ENCODE data around the gene GRIN1.
A peak's percentile ranks its signal among the peaks of the same experiment; 100 is the strongest.

GRIN1 gene

DNA sequence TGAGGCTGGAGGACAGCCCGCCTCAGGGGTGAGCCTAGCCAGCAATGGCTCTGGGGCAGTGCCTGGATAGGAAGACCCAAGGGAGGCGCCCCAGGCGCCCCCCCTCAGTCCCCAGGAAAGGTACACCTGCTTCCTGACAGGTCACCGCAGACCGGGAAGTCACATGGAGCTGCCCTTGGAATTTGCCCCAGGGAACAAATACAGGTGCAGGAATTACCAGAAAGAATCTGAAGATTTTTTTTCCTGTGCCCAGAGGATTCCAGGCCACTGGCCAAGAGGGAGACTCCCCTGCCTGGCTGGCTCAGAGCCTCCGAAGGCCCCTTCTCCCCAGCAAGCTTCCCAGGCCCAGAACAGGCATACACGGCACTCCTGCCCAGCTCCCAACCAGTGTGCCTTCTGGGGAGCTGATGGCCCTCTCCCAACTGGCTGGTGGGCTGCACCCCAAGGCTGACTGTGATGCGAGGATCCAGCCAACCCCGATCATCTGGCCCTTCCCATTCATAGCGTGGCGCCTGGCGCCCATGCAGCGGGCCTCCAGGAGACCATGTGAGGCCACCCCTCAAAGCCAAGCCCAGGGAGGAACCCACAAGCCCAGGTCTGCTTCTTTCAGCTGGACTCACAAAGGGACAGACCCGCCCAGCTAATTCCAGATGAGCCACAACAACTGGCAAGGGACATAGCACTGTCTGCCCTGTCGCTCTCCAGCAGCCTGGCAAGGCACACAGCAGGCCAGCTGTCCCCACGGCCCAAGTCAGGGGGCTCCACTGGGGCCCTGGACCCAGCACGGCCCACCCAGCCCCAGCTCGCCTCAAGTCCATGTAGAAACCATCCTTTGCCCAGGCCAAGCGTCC, 59.3 kb downstream of the GRIN1 start:
- DNase-seq = no peak

DNA sequence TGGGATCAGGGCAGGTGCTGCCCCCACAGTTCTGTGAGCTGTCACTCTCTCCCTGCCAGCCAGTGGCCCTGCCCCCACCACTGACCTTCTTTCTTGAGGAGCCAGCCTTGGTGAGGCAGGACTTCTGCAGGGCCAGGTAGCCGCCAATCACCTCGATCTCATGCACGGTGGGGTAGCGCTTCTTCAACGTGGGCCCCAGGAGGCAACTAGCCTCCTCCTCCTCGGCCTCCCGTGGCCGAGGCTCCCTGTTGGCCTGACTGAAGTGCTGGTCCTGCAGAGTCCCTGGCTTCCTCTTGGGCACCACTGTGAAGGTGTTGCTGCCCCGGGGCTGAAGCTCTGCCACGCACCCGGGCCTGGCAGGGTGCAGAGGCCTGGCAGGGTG, 59.9 kb downstream of the GRIN1 start:
- no peak for DNase-seq

DNA sequence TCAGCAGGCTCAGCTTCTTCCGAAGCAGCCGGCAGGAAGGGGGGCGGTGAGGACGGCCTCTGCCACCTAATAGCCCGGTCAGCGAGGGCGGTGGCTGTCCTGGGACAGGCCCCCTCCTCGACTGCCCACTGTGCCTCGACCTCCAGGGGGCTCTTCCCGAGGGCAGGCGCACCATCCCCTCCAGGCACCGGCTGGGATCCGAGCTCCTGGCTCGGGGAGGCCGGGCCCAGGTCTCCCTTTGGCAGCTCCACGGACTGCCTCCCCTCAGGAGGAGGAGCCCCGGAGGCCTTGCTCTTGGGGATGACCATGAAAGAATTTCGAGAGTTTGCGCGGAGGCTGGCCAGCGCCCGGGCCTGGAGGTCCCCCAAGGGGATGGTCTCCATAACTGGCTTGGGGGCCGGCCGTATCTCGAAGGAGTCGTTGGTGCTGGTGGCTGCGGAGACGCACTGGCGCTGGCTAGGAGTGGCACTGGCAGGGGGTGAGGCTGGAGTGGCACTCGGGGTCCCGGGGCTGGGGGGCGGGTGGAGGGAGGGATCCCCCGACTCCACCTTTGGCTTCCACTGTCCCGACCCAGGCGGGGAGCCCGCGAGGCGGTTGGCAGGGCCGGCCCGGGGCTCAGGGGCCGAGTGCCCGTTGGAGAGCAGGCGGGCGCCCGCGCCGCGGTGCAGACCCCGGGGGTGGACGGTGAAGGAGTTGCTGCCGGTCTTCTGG, 60.6 kb downstream of the GRIN1 start:
- DNase-seq = no peak

DNA sequence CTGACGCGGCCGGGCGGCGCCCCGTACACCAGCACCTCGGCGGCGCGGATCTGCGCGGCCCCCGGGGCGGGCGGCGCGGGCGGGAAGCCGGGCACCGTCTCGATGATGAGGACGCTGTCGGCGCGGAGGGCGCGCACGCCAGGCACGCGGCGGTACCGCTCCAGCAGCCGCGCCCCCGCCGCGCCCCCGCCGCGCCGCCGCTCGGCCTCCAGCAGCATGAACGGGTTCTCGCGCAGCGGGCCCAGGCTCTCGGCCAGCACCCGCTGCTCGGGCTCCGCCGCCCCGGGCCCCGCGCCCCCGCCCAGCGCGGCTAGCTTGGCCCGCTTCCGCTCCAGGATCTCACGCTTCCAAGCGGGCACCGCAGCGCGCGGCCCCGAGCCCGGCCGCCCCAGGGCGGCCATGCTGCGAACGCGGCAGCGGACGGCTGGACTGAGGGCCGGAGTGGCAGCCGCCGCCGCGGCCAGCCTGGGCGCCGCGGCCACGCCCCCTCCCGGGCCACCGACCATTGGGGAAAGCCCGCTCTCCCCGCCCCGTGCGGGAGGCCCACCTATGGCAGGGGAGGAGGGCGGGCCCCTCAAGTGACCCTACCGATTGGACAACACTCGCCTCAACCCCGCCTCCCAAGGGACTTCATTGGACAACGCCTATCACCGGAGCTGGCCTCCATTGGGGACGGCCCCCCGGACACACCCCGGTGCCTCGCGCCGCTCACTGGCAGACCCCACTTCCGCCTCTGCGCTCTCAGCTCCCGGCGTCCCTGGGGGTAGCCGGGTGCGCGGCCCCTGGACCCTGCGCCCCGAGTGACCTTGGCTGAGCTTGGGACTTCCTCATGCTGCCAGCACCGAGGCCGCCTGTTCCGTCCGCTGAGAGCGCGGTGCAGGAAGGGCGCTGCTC, 61.6 kb downstream of the GRIN1 start, which contains the start of gene TPRN:
Gene TPRN, minus strand, starts transcription at position 431 of the 894 bp plus-strand sequence. Its CDS starts 30 bp downstream, at position 401.
- peak; percentile 100 for DNase-seq

DNA sequence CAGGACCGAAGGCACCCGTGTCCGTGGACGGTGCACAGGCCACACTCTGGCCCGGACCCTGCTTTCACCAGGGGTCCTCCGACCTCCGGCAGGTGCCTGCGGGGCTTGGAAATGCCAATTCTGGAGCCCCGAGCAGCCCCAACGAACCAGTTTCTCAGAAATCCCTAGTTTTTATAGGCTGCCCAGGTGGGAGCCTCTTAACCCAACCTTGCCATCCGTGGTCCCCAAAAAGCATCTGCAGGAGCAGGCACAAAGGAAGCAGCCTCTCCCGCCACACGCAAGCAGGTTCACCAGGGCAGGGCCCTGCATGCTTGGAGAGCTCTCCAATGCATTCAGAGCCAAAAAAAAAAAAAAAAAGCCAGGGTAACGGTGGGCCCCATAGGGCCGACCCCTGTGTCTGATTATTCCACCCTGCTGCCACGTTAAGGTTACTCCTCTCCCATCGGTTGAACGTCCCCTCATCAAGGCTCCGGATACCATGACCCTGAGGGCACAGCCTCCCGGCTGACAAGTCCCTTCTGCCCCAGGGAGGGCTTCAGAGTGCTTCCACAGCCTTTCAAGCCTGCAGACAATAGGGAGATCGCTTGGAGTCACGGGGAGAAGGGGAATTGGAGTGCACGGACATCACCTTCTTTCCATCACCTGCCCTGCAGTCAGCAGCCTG, 62.4 kb downstream of the GRIN1 start:
- no peak for DNase-seq

DNA sequence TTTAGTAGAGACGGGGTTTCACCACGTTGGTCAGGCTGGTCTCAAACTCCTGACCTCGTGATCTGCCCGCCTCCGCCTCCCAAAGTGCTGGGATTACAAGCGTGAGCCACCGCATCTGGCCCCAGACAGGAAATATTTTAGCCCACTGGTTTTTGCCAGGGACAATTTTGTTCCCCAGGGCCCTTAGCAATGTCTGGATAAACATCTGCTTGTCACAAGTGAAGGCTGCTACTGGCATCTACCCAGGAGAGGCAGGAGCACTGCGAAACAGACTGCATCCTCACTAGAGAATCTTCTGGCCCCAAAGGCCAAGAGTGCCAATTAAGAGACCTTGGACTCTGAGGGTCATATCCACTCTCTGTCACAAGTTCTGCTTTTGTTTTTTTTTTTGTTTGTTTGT, 64.0 kb downstream of the GRIN1 start:
- DNase-seq = no peak

DNA sequence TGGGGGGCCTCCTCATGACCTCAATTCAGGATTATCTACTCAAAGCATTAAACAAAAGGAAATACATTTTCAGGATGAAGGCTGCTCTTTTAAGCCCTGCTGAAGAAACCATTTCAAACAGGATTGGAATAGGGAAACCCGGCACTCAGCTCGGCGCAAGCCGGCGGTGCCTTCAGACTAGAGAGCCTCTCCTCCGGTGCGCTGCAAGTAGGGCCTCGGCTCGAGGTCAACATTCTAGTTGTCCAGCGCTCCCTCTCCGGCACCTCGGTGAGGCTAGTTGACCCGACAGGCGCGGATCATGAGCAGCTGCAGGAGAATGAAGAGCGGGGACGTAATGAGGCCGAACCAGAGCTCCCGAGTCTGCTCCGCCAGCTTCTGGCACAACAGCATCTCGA, 65.8 kb downstream of the GRIN1 start:
- DNase-seq = no peak

DNA sequence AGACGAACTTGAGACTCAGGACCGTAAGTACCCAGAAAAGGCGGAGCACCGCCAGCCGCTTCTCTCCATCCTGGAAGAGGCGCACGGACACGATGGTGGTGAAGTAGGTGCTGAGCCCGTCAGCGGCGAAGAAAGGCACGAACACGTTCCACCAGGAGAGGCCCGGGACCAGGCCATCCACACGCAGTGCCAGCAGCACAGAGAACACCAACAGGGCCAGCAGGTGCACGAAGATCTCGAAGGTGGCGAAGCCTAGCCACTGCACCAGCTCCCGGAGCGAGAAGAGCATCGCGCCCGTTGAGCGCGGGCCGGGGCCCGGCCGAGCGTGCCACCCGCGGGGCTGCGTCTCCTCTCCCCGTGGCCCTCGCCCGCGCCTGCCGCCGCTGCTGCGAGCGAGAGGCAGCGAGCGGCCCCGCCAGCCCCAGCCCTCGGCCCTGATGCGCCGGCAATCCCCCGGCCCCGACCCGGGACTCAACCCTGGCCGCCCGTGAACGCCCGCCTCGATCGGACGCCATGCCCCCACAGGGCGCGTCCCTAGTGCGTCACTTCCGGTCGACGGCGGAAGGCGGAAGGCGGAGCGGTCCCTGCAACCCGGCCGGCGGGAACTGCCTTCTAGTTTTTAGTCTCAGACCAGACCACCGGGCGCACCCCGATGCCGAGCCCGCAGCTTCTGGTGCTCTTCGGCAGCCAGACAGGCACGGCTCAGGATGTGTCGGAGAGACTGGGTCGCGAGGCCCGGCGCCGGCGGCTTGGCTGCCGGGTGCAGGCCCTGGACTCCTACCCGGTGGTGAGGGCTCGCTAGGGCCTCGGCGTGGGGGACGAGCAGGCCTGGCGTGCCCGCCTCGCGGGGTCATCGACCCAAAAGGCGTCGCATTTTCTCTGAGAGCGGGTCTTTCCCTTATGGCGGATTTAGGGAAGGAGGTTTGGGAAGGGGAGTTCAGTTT, 66.4 kb downstream of the GRIN1 start, which contains the start of the genes NDOR1 and TMEM203:
Gene NDOR1, plus strand, starts transcription at position 575 of the 944 bp plus-strand sequence. Its CDS starts 78 bp downstream, at position 653.
Gene TMEM203, minus strand, starts transcription at position 523 of the 944 bp plus-strand sequence. Its CDS starts 234 bp downstream, at position 289.
- peak; percentile 96 for DNase-seq

DNA sequence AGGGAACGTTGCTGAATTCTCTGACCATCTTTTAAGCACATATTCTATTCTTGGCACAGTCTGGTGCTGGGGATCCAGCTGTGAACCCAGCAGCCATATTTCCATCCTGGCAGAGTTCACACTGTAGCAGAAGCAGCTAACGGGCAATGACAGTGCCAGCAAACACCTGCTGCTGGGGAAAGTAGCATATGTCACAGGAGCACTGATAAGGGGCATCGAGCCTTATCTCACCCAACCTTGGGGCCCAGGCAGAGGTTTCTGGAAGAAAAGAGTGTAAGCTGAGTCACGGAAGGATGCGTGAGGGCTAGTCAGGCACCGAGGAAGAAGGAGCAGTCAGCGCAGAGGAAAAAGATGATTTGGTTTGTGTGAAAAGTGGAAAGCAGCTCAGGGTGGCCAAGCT, 67.6 kb downstream of the GRIN1 start:
- DNase-seq = no peak

DNA sequence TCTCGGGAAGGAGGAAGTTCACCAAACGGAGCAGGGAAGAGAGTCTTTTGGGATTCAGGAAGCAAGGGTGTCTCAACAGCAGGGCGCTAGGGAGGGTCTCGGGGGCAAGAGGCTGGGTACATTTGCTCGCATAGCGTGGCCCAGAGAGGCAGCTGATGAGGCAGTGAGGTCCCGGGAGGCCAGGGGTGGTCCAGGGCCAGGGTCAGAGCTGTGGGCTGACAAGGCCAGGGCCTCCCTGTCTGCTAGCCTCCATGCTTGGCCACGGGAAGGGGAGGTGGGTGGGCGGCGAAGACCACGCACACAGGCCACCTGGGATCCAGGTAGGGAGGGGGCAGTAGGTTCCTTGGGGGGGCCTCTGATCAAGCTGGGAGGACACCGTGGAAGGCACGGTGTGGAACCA, 72.6 kb downstream of the GRIN1 start:
- DNase-seq = no peak

DNA sequence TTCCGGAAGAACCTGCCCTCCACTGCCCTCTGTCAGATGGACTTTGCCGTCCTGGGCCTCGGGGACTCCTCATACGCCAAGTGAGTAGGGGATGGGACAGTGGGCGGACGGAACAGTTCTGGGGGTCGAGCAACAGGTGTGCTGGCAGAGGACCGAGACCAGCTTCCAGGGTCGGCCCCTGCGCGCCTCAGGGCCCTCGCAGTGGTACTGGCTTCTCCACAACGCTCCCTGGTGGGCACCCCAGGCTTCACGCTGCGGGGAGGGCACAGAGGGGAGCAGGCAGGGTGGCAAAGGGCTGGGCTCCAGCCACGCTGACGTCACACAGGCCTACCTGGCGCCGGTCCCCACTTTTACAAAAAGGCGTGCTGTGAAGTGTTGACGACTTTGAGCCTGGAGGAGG, 73.6 kb downstream of the GRIN1 start:
- no peak for DNase-seq

DNA sequence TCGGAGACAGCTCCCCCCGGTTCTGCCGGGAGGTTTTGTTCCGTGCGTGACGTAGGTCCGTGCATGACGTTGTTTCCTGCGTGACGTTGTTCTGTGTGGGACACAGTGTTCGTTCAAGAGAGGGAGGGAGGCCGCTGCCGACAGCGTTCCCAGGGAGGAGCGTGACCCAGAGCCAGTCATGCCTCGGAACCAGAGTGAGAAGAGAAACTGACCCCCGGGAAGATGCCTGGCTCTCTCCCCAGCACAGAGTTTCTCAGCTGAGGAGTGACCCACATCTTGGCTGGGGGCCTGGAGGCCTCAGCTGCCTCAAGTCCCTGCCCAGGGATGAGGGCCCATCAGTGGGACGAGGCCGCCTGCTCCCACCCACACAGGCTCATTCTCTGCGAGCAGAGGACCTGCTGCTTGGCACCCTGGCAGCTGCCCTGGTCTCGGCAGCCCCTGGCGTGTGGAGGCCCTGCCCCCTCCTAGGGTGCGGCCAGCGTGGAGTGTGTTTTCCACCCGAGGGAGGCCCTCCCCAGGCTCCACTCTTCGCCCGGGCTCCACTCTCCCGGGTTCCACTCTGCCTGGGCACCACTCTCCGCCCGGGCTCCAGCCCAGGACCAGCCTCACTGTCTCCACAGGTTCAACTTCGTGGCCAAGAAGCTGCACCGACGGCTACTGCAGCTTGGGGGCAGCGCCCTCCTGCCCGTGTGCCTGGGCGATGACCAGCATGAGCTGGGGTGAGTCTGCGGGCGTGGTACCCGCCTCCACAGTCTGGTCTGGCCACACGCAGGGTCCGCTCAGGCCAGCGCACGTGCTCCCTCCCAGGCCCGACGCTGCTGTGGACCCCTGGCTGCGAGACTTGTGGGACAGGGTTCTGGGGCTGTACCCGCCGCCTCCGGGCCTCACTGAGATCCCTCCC, 74.5 kb downstream of the GRIN1 start:
- no peak for DNase-seq

DNA sequence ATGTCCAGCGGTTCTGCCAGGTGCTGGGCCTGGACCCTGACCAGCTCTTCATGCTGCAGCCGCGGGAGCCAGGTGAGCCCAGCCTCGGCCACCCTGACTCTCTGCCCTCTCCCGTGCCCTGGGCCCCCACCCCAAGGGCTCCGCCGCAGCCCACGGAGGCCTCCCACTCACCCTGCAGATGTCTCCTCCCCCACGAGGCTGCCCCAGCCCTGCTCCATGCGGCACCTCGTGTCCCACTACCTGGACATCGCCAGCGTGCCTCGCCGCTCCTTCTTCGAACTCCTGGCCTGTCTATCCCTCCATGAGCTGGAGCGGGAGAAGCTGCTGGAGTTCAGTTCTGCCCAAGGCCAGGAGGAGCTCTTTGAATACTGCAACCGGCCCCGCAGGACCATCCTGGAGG, 75.7 kb downstream of the GRIN1 start:
- no peak for DNase-seq

DNA sequence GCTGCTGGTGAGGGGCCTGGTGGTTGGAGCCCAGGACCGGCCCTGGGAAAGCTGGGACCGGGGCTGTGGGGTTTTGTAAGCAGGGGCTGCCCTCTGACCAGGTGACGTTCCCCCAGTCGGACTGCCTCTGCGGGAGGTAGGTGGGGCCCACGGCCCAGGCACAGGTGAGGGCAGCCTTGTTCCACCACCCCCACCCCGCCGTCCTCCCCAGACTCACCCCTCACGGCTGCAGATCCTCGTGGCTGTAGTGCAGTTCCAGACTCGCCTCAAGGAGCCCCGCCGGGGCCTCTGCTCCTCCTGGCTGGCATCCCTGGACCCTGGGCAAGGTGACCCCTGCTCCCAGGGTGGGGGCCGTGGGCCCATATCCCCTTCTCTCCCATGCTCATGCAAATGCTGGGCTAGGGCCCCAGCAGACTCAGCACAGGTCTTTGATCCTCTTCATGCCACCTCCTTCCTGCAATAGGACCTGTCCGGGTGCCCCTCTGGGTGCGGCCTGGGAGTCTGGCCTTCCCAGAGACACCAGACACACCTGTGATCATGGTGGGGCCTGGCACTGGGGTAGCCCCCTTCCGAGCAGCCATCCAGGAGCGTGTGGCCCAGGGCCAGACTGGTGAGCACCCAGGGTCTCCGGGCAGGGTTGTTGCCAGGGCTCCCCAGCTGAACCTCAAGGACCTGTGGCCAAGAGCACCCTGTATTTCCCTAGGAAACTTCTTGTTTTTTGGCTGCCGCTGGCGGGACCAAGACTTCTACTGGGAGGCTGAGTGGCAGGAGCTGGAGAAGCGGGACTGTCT, 76.4 kb downstream of the GRIN1 start:
- DNase-seq = no peak

DNA sequence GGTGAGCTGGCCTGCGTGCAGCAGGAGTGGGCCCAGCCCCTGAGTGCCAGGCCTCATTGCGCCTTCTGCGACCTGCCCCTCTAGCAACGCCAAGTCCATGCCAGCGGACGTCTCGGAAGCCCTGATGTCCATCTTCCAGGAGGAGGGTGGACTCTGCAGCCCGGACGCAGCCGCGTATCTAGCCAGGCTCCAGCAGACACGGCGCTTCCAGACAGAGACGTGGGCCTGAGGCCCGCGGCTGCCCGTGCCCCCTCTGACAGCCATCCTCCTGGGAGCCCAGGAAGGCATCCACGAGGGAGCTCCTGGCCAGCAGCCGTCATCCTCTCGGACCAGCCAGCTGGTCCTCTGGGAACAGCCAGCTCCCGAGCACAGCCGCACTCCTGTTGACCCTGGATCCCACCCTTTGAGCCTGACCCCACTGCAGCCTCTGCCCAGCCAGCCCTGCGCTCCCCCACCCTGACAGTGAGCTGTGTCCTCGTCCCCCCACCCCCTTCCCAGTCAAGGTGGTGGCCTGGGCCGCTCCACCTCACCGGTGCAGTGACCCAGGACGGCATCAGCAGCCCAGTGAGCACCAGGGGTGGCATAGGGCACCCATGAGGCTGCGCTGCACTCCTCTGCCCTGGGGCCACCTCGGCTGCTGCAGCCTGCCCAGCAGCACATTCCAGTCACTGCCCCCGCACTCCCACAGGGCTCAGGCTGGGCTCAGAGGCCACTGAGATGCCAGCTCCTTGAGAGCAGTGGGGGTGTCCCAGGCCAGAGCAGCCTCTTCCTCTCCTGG, 77.4 kb downstream of the GRIN1 start:
- DNase-seq = no peak

DNA sequence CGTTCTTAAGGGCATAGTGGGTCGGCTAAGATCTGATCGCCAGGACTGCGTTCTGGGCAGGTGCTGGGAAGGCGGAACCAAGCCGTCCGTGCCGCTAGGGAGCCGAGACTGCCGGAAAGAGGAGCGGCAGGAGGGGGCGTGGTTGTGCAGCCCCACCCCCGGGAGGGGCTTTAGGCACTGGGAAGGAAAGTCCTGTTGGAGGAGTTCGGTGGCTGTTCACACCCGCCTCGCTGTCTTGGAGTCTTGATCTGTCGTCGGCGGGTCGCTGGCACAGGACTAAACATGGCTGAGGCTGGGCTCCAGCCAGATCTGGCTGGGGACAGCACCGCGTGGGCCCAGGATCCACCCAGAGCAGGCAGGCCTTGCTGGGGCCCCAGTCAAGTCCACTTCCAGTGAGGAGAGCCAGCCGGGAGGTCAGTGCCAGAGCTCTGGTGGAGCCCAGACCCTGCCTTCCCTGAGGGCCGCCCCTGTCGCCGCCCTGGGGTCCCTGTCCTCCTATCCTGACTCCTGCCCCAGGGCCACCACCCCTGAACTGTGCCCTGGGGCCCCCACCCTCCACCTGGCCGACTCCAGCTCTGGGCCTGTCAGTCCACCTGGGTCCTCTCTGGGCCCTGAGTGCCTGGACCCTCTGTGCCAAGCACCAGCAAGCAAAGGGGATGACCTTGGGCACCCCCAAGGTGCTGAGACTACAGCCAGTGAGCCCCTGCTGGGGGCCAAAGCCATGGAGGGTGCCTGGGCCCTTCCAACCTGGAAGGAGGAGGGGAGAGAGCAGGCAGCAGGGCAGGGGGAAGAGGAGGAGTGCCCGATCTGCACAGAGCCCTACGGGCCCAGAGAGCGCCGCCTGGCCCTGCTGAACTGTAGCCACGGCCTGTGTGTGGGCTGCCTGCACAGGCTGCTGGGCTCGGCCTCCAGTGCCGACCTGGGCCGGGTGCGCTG, 78.6 kb downstream of the GRIN1 start:
- no peak for DNase-seq

DNA sequence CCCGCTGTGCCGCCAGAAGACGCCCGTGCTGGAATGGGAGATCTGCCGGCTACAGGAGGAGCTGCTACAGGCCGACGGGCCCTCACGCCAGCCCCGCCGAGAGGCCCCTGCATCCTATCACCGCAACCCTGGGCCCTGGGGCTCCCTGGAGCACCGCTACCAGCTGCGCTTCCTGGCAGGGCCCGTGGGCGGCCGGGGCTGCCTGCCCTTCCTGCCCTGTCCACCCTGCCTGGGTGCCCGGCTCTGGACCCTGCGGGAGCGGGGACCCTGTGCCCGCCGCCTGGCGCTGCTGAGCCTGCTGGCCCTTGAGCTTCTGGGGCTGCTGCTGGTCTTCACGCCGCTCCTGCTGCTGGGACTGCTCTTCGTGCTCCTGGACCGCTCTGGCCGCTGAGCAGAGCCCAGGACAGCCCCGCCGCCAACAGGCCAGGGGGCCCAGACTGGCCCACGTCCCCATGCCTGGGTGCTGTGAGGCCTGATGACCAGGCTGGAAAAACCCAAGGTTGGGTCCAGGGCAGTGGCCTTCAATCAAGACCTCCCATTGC, 79.3 kb downstream of the GRIN1 start:
- DNase-seq = no peak

All from hematopoietic multipotent progenitor cell treated with erythropoietin and hydrocortisone succinate and interleukin-3 and kit ligand, for 4 days (in vitro differentiated cells).